PC-3 (cell line): Measurements from ENCODE around the gene NAB1.

Experiments used
- EZH2 ChIP-seq: fragments of 300-600 bp; sonication (generic); IDR thresholded peaks from one replicate; pipeline ENCODE4 v1.6.1; 2017; ENCODE audit warnings: antibody characterized with exemption, mild to moderate bottlenecking, low read length; ENCODE audit not compliant: unreplicated experiment
- TF ChIP-seq, protein P1 (sequence below): fragments of 300-600 bp; sonication (generic); conservative IDR thresholded peaks from 2 replicates; pipeline ENCODE4 v1.5.1; 2017; ENCODE audit warnings: antibody characterized with exemption, low read depth, mild to moderate bottlenecking, low read length

DNA sequence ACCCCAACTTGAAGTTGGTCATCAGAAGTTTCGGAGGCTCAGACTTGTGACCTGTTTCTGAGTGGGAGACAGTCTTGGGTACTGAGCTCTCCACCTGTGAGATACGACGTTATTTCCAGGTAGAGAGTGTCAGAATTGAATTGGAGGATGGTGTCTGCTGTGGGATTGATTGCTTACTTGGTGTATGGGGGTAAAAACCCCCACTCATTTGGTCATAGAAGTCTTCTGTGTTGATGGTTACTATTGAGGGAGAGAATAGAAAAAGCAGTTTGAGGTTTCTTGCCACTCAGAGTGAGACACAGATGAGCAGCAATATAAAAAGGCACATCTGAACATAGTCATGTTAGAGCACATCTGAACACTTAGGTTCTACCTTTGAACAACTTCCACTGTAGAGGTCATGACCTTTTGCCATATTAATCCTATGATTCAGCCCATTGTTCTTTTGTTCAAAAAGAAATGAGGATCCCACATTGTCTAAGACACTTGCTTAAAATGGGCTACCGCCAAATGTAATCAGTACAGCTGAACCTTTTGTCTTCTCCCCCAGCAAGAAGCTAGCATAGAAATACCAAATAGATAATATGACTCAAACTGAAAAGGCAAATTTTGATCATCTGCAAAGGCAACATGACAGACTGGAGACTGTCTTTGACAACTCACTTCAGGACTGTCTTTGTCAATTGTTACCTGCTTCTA is 73.3 kb downstream of the NAB1 start:
- TF ChIP-seq, protein P1, sequence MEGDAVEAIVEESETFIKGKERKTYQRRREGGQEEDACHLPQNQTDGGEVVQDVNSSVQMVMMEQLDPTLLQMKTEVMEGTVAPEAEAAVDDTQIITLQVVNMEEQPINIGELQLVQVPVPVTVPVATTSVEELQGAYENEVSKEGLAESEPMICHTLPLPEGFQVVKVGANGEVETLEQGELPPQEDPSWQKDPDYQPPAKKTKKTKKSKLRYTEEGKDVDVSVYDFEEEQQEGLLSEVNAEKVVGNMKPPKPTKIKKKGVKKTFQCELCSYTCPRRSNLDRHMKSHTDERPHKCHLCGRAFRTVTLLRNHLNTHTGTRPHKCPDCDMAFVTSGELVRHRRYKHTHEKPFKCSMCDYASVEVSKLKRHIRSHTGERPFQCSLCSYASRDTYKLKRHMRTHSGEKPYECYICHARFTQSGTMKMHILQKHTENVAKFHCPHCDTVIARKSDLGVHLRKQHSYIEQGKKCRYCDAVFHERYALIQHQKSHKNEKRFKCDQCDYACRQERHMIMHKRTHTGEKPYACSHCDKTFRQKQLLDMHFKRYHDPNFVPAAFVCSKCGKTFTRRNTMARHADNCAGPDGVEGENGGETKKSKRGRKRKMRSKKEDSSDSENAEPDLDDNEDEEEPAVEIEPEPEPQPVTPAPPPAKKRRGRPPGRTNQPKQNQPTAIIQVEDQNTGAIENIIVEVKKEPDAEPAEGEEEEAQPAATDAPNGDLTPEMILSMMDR = no peak
- no peak for TF ChIP-seq EZH2
